GM23338 (cell line): Measurements from ENCODE around the gene NF1.

Experiments used
- EZH2 ChIP-seq: fragments of 200-600 bp; sonication (generic); IDR thresholded peaks from one replicate; pipeline ENCODE4 v1.8.0; 2017; ENCODE audit warnings: antibody characterized with exemption, mild to moderate bottlenecking, low read depth; ENCODE audit not compliant: unreplicated experiment
- EZH2phosphoT487 ChIP-seq: fragments of 200-600 bp; sonication (generic); IDR thresholded peaks from one replicate; pipeline ENCODE4 v1.8.1; 2018; ENCODE audit warnings: antibody characterized with exemption; ENCODE audit not compliant: unreplicated experiment
- TF ChIP-seq, protein P1 (sequence below), 2 experiments: fragments of 200-600 bp in 1 of 2; sonication (generic) in 1 of 2; conservative IDR thresholded peaks; 2 replicates each; pipeline versions ENCODE4 v1.5.1 to v1.6.1; 2016 to 2017; ENCODE audit warnings: antibody characterized with exemption in 2 of 2, low read depth in 2 of 2, mild to moderate bottlenecking in 2 of 2, moderate library complexity in 1 of 2

DNA sequence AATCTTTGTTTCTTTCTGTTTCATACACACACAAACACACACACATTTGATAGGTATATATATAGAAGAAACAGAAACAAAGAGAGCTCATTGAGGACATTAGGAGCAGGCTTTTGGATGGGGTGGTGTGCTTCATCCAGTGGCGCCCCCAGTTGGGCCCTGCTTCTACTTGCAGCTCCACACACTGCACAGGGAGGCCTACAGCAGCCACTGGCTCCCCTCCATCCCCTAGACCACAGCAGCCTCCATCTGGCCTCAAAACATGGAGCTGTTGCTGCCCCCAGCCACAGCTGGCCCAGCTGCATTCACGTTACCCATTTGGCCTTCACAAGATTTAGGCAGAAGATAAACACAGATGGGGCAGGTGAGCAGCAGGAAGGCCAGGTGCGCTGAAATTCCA, 33.1 kb upstream of the NF1 start:
- no peak for TF ChIP-seq EZH2phosphoT487
- TF ChIP-seq, protein P1, sequence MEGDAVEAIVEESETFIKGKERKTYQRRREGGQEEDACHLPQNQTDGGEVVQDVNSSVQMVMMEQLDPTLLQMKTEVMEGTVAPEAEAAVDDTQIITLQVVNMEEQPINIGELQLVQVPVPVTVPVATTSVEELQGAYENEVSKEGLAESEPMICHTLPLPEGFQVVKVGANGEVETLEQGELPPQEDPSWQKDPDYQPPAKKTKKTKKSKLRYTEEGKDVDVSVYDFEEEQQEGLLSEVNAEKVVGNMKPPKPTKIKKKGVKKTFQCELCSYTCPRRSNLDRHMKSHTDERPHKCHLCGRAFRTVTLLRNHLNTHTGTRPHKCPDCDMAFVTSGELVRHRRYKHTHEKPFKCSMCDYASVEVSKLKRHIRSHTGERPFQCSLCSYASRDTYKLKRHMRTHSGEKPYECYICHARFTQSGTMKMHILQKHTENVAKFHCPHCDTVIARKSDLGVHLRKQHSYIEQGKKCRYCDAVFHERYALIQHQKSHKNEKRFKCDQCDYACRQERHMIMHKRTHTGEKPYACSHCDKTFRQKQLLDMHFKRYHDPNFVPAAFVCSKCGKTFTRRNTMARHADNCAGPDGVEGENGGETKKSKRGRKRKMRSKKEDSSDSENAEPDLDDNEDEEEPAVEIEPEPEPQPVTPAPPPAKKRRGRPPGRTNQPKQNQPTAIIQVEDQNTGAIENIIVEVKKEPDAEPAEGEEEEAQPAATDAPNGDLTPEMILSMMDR (conservative IDR thresholded peaks at IDR 0.05; ENCODE audit: low read depth in 2 of 2), result peak; percentile 56 to 71
- no peak for TF ChIP-seq EZH2
